Esophagus mucosa (tissue), 1 donor: ENCODE data around the gene CHRM2. TPM values are rescaled to one million over a fixed set of nuclear protein-coding genes. Genes with fewer than 3 reads are reported as not detected.

Experiments used
- ATAC-seq: fragments of 200-7000 bp; cut with Tn5 transposase; one replicate; pipeline ENCODE4 v1.9.1; 2020
- total RNA-seq: library from RNA; stranded (reverse); gene quantifications from one replicate; pipeline ENCODE4 v1.2.4, GENCODE V29; 2023
- donor health status: DM: yes; HTN: yes; CAD: no.

The CHRM2 gene
- total RNA-seq, 1 donor from 2014 or later: not detected

DNA sequence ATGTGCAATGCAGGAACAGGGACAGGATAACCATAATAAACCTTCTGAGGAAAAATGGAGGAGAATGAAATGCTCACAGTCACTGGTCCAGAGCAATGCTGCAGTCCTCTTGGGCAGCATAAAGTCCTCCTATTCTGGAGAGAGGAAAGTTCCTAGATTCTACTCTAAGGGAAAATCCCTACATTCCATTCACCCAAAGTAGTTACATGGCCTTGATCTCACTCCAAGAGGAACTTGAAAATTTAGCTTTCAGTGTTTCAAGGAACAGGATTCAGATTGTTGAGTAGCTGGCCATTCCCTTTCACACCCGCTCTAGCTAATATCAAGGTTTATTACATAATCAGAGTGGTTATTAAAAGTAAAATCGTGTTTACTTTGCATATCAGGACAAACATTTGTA, 168.3 kb downstream of the CHRM2 start:
- no peak for ATAC-seq

- ATAC-seq: no peak
Measured at GRCh38 chr7:137038706-137039105, 170.3 kb downstream of the CHRM2 start.

GRCh38 chr7:137040745-137041144, 172.3 kb downstream of the CHRM2 start:
- ATAC-seq: no peak

GRCh38 chr7:137045573-137045972, 177.1 kb downstream of the CHRM2 start:
- ATAC-seq: no peak

DNA sequence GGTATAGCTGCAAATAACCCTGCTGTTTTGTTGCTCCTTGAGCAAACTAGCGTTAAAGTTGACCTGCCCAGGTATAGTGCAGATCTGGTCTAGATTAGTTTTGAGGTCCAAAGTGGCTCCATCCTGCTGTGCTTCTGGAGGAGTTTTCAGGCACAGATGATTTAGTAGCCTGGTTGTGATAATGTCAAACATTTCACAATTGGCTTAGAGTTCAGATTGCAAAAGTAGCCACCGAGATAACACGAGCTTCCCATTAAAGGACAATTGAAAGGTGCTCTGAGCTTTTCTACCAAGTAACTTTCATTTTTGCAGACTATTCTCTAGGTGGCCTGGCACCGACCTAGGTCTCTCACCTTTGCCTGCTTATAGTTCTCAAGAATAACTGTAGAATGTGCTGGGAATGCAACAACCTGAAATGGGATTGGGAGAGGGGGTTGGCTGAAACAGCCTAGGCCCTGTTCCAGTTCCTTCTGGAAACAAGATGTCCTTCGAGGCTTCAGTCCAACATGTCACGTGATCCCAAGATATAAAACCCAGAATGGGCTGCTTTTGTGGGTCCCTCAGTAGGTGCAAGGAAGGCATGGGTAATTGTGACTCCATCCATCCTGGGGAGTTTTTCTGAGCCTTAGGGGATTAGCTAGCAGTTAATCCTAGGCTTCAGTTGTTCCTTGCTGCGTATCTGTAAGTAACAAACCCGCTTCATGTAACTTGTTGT, 201.0 kb downstream of the CHRM2 start:
- ATAC-seq: no peak
